ENCODE results near the gene MROH7. TPM values are rescaled to one million over a fixed set of nuclear protein-coding genes. Genes with fewer than 3 reads are reported as not detected.

Gene MROH7
- total and polyA plus RNA-seq, 4 donors, result 0.21 to 3.4 (median 1.9) TPM

GRCh38 chr1:54643736-54644135 is 2.1 kb downstream of the MROH7 start:
- Histone ChIP-seq H3K27ac (ENCODE audit: low read depth in 1 of 2, low read length in 1 of 2) (no peak overlapping the region), H3K9me3 (ENCODE audit: control insufficient read depth in 4 of 4, insufficient read depth in 3 of 4, low read length in 3 of 4) (peaks cover 0 to 14% (median 3%) of the 10 kb centered on the region in 4 donors), H3K27me3 (ENCODE audit: control insufficient read depth in 3 of 3, insufficient read depth in 3 of 3, low read length in 2 of 3) (no peaks in the 10 kb centered on the region), H3K36me3 (ENCODE audit: control insufficient read depth in 4 of 4, insufficient read depth in 4 of 4, low read length in 4 of 4) (no peaks in the 10 kb centered on the region), H3K4me3 (no peak overlapping the region), H3K9ac (ENCODE audit: insufficient read depth in 1 of 2, low read length in 2 of 2) (no peak overlapping the region), H3K4me1 (ENCODE audit: control insufficient read depth in 5 of 5, insufficient read depth in 5 of 5, low read length in 5 of 5) (peaks cover 0 to 5% (median 0%) of the 10 kb centered on the region in 5 donors)
- ATAC-seq (ENCODE audit: insufficient read depth, low FRiP score) (no peak), DNase-seq (no peak)
- TF ChIP-seq CTCF (IDR thresholded peaks at IDR 0.05; ENCODE audit: control extremely low read depth, extremely low read depth), result no peak

DNA sequence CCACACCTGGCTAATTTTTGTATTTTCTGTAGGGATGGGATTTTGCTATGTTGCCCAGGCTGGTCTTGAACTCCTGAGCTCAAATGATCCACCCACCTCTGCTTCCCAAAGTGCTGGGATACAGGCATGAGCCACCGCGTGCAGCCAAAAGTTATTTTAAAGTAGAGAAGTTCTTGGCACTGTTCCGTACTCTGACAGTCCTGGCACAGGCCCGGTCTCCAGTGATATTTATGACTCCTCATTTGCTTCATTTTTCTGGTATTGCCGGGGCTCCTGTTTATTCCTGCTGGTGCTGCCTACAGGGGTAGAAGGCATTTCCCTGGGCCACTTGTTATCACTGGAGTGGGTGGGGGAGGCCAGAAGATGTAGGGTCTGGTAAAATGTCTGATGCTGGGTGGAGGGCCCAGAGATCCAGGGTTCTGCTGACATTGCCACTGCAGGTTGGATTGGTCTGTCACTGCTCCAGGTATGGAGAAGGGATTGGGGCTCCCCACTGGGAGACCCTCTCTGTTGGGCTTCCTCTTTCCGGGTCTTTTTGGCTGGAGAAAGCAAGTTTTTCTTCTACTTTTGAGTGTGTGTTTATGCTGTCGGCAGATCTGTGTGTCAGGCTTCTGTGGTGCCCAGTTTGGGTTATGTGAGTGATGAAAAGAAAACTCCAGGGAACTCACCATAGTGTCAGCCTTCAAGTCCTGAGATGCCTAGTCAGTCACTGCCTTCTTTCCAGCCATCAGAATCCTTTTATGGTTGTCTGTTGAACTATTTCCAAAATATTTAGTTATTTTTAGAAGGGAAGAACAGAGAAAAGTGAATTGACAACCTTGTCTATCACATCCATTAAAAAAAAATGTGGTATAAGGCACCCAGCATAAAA is 4.5 kb downstream of the MROH7 start:
- ATAC-seq (ENCODE audit: insufficient read depth, low FRiP score) (no peak), DNase-seq (peak; percentile 66 to 79 (median 77))
- no peaks in the 10 kb centered on the region for H3K36me3 ChIP-seq (ENCODE audit: control insufficient read depth in 4 of 4, insufficient read depth in 4 of 4, low read length in 4 of 4)
- H3K9ac ChIP-seq (ENCODE audit: insufficient read depth in 1 of 2, low read length in 2 of 2), result no peak overlapping the region
- H3K27me3 ChIP-seq (ENCODE audit: control insufficient read depth in 3 of 3, insufficient read depth in 3 of 3, low read length in 2 of 3), result no peaks in the 10 kb centered on the region
- no peak overlapping the region for H3K4me3 ChIP-seq
- peaks cover 0 to 14% (median 4%) of the 10 kb centered on the region in 4 donors for H3K9me3 ChIP-seq (ENCODE audit: control insufficient read depth in 4 of 4, insufficient read depth in 3 of 4, low read length in 3 of 4)
- no peak for TF ChIP-seq CTCF (IDR thresholded peaks at IDR 0.05; ENCODE audit: control extremely low read depth, extremely low read depth)
- peak overlapping the region in 1 of 2 donors; percentile 79 for H3K27ac ChIP-seq (ENCODE audit: low read depth in 1 of 2, low read length in 1 of 2)
- H3K4me1 ChIP-seq (ENCODE audit: control insufficient read depth in 5 of 5, insufficient read depth in 5 of 5, low read length in 5 of 5), result peaks cover 0 to 5% (median 0%) of the 10 kb centered on the region in 5 donors
- WGBS, 2 donors, result 69 to 87% methylated on average over 7 of the region's 7 CpGs

- Histone ChIP-seq H3K4me3 (no peak overlapping the region), H3K27me3 (ENCODE audit: control insufficient read depth in 3 of 3, insufficient read depth in 3 of 3, low read length in 2 of 3) (no peaks in the 10 kb centered on the region), H3K27ac (ENCODE audit: low read depth in 1 of 2, low read length in 1 of 2) (no peak overlapping the region), H3K9me3 (ENCODE audit: control insufficient read depth in 4 of 4, insufficient read depth in 3 of 4, low read length in 3 of 4) (peaks cover 0 to 3% (median 1%) of the 10 kb centered on the region in 4 donors), H3K4me1 (ENCODE audit: control insufficient read depth in 5 of 5, insufficient read depth in 5 of 5, low read length in 5 of 5) (peaks cover 0 to 5% (median 0%) of the 10 kb centered on the region in 5 donors), H3K9ac (ENCODE audit: insufficient read depth in 1 of 2, low read length in 2 of 2) (no peak overlapping the region), H3K36me3 (ENCODE audit: control insufficient read depth in 4 of 4, insufficient read depth in 4 of 4, low read length in 4 of 4) (no peaks in the 10 kb centered on the region)
- WGBS, 2 donors, result 67 to 85% methylated on average over 5 of the region's 5 CpGs
- no peak for ATAC-seq (ENCODE audit: insufficient read depth, low FRiP score)
- no peak for DNase-seq
- TF ChIP-seq CTCF (IDR thresholded peaks at IDR 0.05; ENCODE audit: control extremely low read depth, extremely low read depth), result no peak
Observed at GRCh38 chr1:54649130-54649898, 7.7 kb downstream of the MROH7 start.
